Activated T-cell treated with anti-CD3 and anti-CD28 coated beads, Interleukin-2, amount 50 U/mL, for 4 hours (primary cell): ENCODE results near the gene CYGB. TPM values are rescaled to one million over a fixed set of nuclear protein-coding genes. Genes with fewer than 3 reads are reported as not detected.

Source experiments
- ATAC-seq, 2 donors: fragments of 200-7000 bp; cut with Tn5 transposase; one replicate each; pipeline ENCODE4 v1.10.0; 2021
- DNase-seq: peaks from one replicate; pipeline ENCODE4 v3.0.0-alpha.2; 2020
- H3K27me3 Mint-ChIP-seq: one replicate; pipeline ENCODE4 v1.8.0; 2021; ENCODE audit warnings: low read depth, mixed read lengths
- H3K36me3 Mint-ChIP-seq: one replicate; pipeline ENCODE4 v1.8.0; 2022; ENCODE audit warnings: mixed read lengths; ENCODE audit not compliant: insufficient read depth
- H3K4me1 Mint-ChIP-seq: one replicate; pipeline ENCODE4 v1.8.0; 2021; ENCODE audit warnings: low read depth, mixed read lengths
- H3K4me3 Mint-ChIP-seq: one replicate; pipeline ENCODE4 v1.8.0; 2021; ENCODE audit warnings: mild to moderate bottlenecking, moderate library complexity, mixed read lengths
- H3K9me3 Mint-ChIP-seq: one replicate; pipeline ENCODE4 v1.8.0; 2021; ENCODE audit warnings: mixed read lengths
- total RNA-seq, 3 donors: library from RNA; stranded (reverse); gene quantifications; one replicate each; pipeline ENCODE4 v1.2.1, GENCODE V29; 2021

CYGB gene
- not detected for total RNA-seq

- no peaks in the 10 kb centered on the region for H3K36me3 Mint-ChIP-seq
- peak; percentile 54 to 64 for ATAC-seq
Measured at GRCh38 chr17:76537578-76538280, at the start of gene CYGB. TSS of gene CYGB (minus strand) at chr17:76537709. CDS start at chr17:76537542, 167 bp downstream.

GRCh38 chr17:76586741-76587487, 49.4 kb upstream of the CYGB start:
- Mint-ChIP-seq H3K36me3 (no peaks in the 10 kb centered on the region), H3K4me3 (peak overlapping the region; percentile 43), H3K4me1 (peaks cover 10% of the 10 kb centered on the region), H3K9me3 (no peaks in the 10 kb centered on the region), H3K27me3 (peaks cover 57% of the 10 kb centered on the region)
- DNase-seq (no peak), ATAC-seq (no peak)

More at GRCh38 chr17:76537578-76538280, at the start of gene CYGB:
- Mint-ChIP-seq H3K27me3 (peaks cover 44% of the 10 kb centered on the region), H3K4me1 (peaks cover 4% of the 10 kb centered on the region), H3K9me3 (no peaks in the 10 kb centered on the region), H3K4me3 (no peak within 1 kb of the TSS)
- no peak for DNase-seq

- Mint-ChIP-seq H3K36me3 (no peaks in the 10 kb centered on the region), H3K27me3 (peaks cover 57% of the 10 kb centered on the region), H3K4me3 (peak within 1 kb of the TSS; percentile 65), H3K9me3 (no peaks in the 10 kb centered on the region), H3K4me1 (peaks cover 10% of the 10 kb centered on the region)
- peak; percentile 81 for ATAC-seq
- DNase-seq, result peak; percentile 21
Measured at GRCh38 chr17:76585649-76586593, 48.4 kb upstream of the CYGB start, which contains the start of gene ST6GALNAC2. TSS of gene ST6GALNAC2 (minus strand) at chr17:76585860. CDS start at chr17:76585808, 52 bp downstream.

GRCh38 chr17:76585033-76585648, 47.6 kb upstream of the CYGB start:
- peak; percentile 34 to 39 for ATAC-seq
- no peaks in the 10 kb centered on the region for H3K9me3 Mint-ChIP-seq
- peak overlapping the region; percentile 65 for H3K4me3 Mint-ChIP-seq
- no peaks in the 10 kb centered on the region for H3K36me3 Mint-ChIP-seq
- DNase-seq, result no peak
- H3K4me1 Mint-ChIP-seq, result peaks cover 10% of the 10 kb centered on the region
- H3K27me3 Mint-ChIP-seq, result peaks cover 55% of the 10 kb centered on the region

GRCh38 chr17:76584427-76585032, 47.0 kb upstream of the CYGB start:
- peak overlapping the region; percentile 65 for H3K4me3 Mint-ChIP-seq
- no peaks in the 10 kb centered on the region for H3K36me3 Mint-ChIP-seq
- DNase-seq (no peak), ATAC-seq (peak in 1 of 2 donors; percentile 4)
- H3K9me3 Mint-ChIP-seq, result no peaks in the 10 kb centered on the region
- H3K27me3 Mint-ChIP-seq, result peaks cover 51% of the 10 kb centered on the region
- H3K4me1 Mint-ChIP-seq, result peaks cover 10% of the 10 kb centered on the region

GRCh38 chr17:76582660-76583059, 45.2 kb upstream of the CYGB start:
- H3K9me3 Mint-ChIP-seq, result no peaks in the 10 kb centered on the region
- no peak overlapping the region for H3K4me3 Mint-ChIP-seq
- H3K27me3 Mint-ChIP-seq, result peaks cover 35% of the 10 kb centered on the region
- peaks cover 10% of the 10 kb centered on the region for H3K4me1 Mint-ChIP-seq
- no peak for ATAC-seq
- DNase-seq, result no peak
- H3K36me3 Mint-ChIP-seq, result no peaks in the 10 kb centered on the region

GRCh38 chr17:76581515-76581914, 44.0 kb upstream of the CYGB start:
- DNase-seq (no peak), ATAC-seq (no peak)
- no peaks in the 10 kb centered on the region for H3K9me3 Mint-ChIP-seq
- no peaks in the 10 kb centered on the region for H3K36me3 Mint-ChIP-seq
- peaks cover 24% of the 10 kb centered on the region for H3K27me3 Mint-ChIP-seq
- H3K4me3 Mint-ChIP-seq, result no peak overlapping the region
- H3K4me1 Mint-ChIP-seq, result peaks cover 7% of the 10 kb centered on the region

- H3K4me1 Mint-ChIP-seq, result no peaks in the 10 kb centered on the region
- no peak overlapping the region for H3K4me3 Mint-ChIP-seq
- H3K9me3 Mint-ChIP-seq, result no peaks in the 10 kb centered on the region
- DNase-seq, result no peak
- ATAC-seq, result no peak
- H3K27me3 Mint-ChIP-seq, result peaks cover 15% of the 10 kb centered on the region
- H3K36me3 Mint-ChIP-seq, result no peaks in the 10 kb centered on the region
Measured at GRCh38 chr17:76579281-76579680, 41.8 kb upstream of the CYGB start.

GRCh38 chr17:76578376-76578775, 40.9 kb upstream of the CYGB start:
- H3K27me3 Mint-ChIP-seq, result peaks cover 8% of the 10 kb centered on the region
- no peaks in the 10 kb centered on the region for H3K9me3 Mint-ChIP-seq
- no peak overlapping the region for H3K4me3 Mint-ChIP-seq
- no peak for DNase-seq
- no peaks in the 10 kb centered on the region for H3K36me3 Mint-ChIP-seq
- no peak for ATAC-seq
- no peaks in the 10 kb centered on the region for H3K4me1 Mint-ChIP-seq

GRCh38 chr17:76577876-76578275, 40.4 kb upstream of the CYGB start:
- no peak for DNase-seq
- Mint-ChIP-seq H3K4me1 (no peaks in the 10 kb centered on the region), H3K4me3 (no peak overlapping the region)

GRCh38 chr17:76576189-76576588, 38.7 kb upstream of the CYGB start:
- H3K36me3 Mint-ChIP-seq, result no peaks in the 10 kb centered on the region
- no peak for ATAC-seq
- H3K27me3 Mint-ChIP-seq, result no peaks in the 10 kb centered on the region
- DNase-seq, result no peak
- H3K4me3 Mint-ChIP-seq, result no peak overlapping the region
- no peaks in the 10 kb centered on the region for H3K9me3 Mint-ChIP-seq
- H3K4me1 Mint-ChIP-seq, result no peaks in the 10 kb centered on the region

More at GRCh38 chr17:76577876-76578275, 40.4 kb upstream of the CYGB start:
- Mint-ChIP-seq H3K9me3 (no peaks in the 10 kb centered on the region), H3K36me3 (no peaks in the 10 kb centered on the region), H3K27me3 (peaks cover 6% of the 10 kb centered on the region)
- no peak for ATAC-seq

- ATAC-seq (no peak), DNase-seq (no peak)
- H3K27me3 Mint-ChIP-seq, result no peaks in the 10 kb centered on the region
- H3K36me3 Mint-ChIP-seq, result no peaks in the 10 kb centered on the region
- no peak overlapping the region for H3K4me3 Mint-ChIP-seq
- H3K9me3 Mint-ChIP-seq, result no peaks in the 10 kb centered on the region
- no peaks in the 10 kb centered on the region for H3K4me1 Mint-ChIP-seq
Measured at GRCh38 chr17:76575570-76575969, 38.1 kb upstream of the CYGB start.

GRCh38 chr17:76574166-76574565, 36.7 kb upstream of the CYGB start:
- Mint-ChIP-seq H3K36me3 (no peaks in the 10 kb centered on the region), H3K4me3 (no peak overlapping the region), H3K9me3 (no peaks in the 10 kb centered on the region), H3K4me1 (no peaks in the 10 kb centered on the region), H3K27me3 (no peaks in the 10 kb centered on the region)
- DNase-seq (no peak), ATAC-seq (no peak)
